ENCODE data around the gene GKN1. TPM values are rescaled to one million over a fixed set of nuclear protein-coding genes. Genes with fewer than 3 reads are reported as not detected.

Gene GKN1
- total and polyA plus RNA-seq, 2 of the 8 experiments (the other 6 are each of a cell fraction or from before 2014, with no cell fraction given), result not detected

GRCh38 chr2:68994864-68995263 lies 20.4 kb downstream of the GKN1 start:
- Histone ChIP-seq H3K23me2 (ENCODE audit: low read depth, low read length) (peaks cover 1% of the 10 kb centered on the region; the same call in 1 of the 2 replicates), H3K23ac (ENCODE audit: insufficient read length) (no peak overlapping the region), H3K18ac (ENCODE audit: extremely low read depth, low read length) (no peak overlapping the region), H2AFZ (ENCODE audit: low read length) (no peak overlapping the region), H3K79me1 (ENCODE audit: low read depth, low read length) (no peaks in the 10 kb centered on the region), H3K4ac (replicated peaks; ENCODE audit: insufficient read length, low read depth, low read length) (no peak overlapping the region), H3K9ac (replicated peaks in 1 of 4; ENCODE audit: extremely low read depth in 1 of 4, low read depth in 3 of 4, low read length in 3 of 4) (no peak overlapping the region), H3K9me3 (ENCODE audit: insufficient read depth in 2 of 2, low read depth in 1 of 2, low read length in 1 of 2) (no peaks in the 10 kb centered on the region; a peak in 1 of 4 replicates), H2BK15ac (ENCODE audit: low read length) (no peak overlapping the region), H3K36me3 (ENCODE audit: control insufficient read depth in 2 of 4, insufficient read depth in 4 of 4, low read length in 3 of 4) (no peaks in the 10 kb centered on the region), H3K27ac (ENCODE audit: low read depth, low read length) (no peak overlapping the region), H4K8ac (ENCODE audit: extremely low read depth, insufficient read depth, low read length) (no peak overlapping the region), H4K91ac (replicated peaks; ENCODE audit: insufficient read length, low read length) (no peak overlapping the region), H3K79me2 (ENCODE audit: control insufficient read depth in 1 of 2, insufficient read depth in 2 of 2, low read length in 2 of 2) (no peaks in the 10 kb centered on the region), H3K4me1 (replicated peaks in 1 of 4; ENCODE audit: control insufficient read depth in 3 of 4, insufficient read depth in 4 of 4, low read length in 3 of 4) (no peaks in the 10 kb centered on the region), H2BK12ac (ENCODE audit: low read depth, low read length) (no peak overlapping the region), H2BK20ac (ENCODE audit: low read length) (no peak overlapping the region), H3K4me2 (ENCODE audit: insufficient read depth in 1 of 2, low read depth in 2 of 2, low read length in 2 of 2) (no peak overlapping the region), H3K14ac (ENCODE audit: insufficient read length) (no peak overlapping the region), H2AK5ac (ENCODE audit: low read depth, low read length) (no peak overlapping the region), H3K56ac (replicated peaks; ENCODE audit: insufficient read length, low read depth, low read length) (no peak overlapping the region), H2BK120ac (replicated peaks; ENCODE audit: low read depth, low read length) (no peak overlapping the region), H3K4me3 (ENCODE audit: extremely low read depth in 1 of 4, insufficient read depth in 2 of 4, low read depth in 3 of 4, low read length in 4 of 4) (no peak overlapping the region), H2BK5ac (ENCODE audit: low read depth, low read length) (no peak overlapping the region), H3K27me3 (replicated peaks in 1 of 4; ENCODE audit: control insufficient read depth in 3 of 4, extremely low read depth in 1 of 4, insufficient read depth in 3 of 4, low read length in 3 of 4) (no peaks in the 10 kb centered on the region), H4K20me1 (replicated peaks in 1 of 2; ENCODE audit: control insufficient read depth in 1 of 2, insufficient read depth in 2 of 2, low read length in 2 of 2) (no peaks in the 10 kb centered on the region), H4K5ac (ENCODE audit: insufficient read length, low read depth, low read length) (no peak overlapping the region)
- POLR2A ChIA-PET (ENCODE audit: partially characterized antibody), result no interaction called here
- DNase-seq (ENCODE audit: low read depth in 1 of 2, low spot score in 2 of 2), result no peak
- 85% methylated on average over 4 of the region's 4 CpGs; no CpG with 5 or more reads in 1 of the 2 experiments for WGBS, 2 experiments (ENCODE audit: extremely low coverage in 1 of 2, insufficient coverage in 1 of 2, insufficient read length in 1 of 2, insufficient replicate concordance in 2 of 2, low coverage in 1 of 2, low lambda C conversion rate in 2 of 2, missing lambda C conversion rate in 1 of 2)
- CTCF ChIA-PET (ENCODE audit: partially characterized antibody), result no interaction called here
- no peak for FAIRE-seq
- TF ChIP-seq TAF7 (optimal IDR thresholded peaks at IDR 0.05; ENCODE audit: borderline replicate concordance, low read depth, low read length) (no peak), ASH2L (IDR thresholded peaks at IDR 0.05; ENCODE audit: low read length) (no peak), RBBP5 (IDR thresholded peaks at IDR 0.05; ENCODE audit: borderline replicate concordance, low read depth, low read length) (no peak), TBP (IDR thresholded peaks at IDR 0.05; ENCODE audit: low read depth, low read length) (no peak), GABPA (IDR thresholded peaks at IDR 0.05; ENCODE audit: borderline replicate concordance, insufficient read depth, low read length) (no peak), CEBPB (IDR thresholded peaks at IDR 0.05; ENCODE audit: low read depth, low read length) (no peak), YY1 (IDR thresholded peaks at IDR 0.05; ENCODE audit: low read depth, low read length) (no peak), SP4 (IDR thresholded peaks at IDR 0.05; ENCODE audit: low read length) (no peak), SP1 (IDR thresholded peaks at IDR 0.05; ENCODE audit: low read depth, low read length) (no peak), CHD1 (IDR thresholded peaks at IDR 0.05; ENCODE audit: low read depth, low read length) (no peak), CREB1 (IDR thresholded peaks at IDR 0.05) (no peak), NANOG (IDR thresholded peaks at IDR 0.05; ENCODE audit: insufficient read depth, low read depth, low read length, poor library complexity, severe bottlenecking) (no peak), BACH1 (IDR thresholded peaks at IDR 0.05; ENCODE audit: low read length) (no peak), CBX5 (IDR thresholded peaks at IDR 0.05; ENCODE audit: low read depth, low read length) (no peak), POU5F1 (IDR thresholded peaks at IDR 0.05; ENCODE audit: low read depth, low read length) (no peak)
